NCI-H526 (cell line): ENCODE measurements around the gene CCDC40.
"Not testable (repeated sequence)": the region's sequence is repeated elsewhere in the genome, so short reads cannot be mapped to it uniquely, and the experiment has no call there.

ENCODE experiments used
- DNase-seq, 2 experiments: peaks; one replicate each; lab custom pipeline; 2025; lab: John Stamatoyannopoulos, UW

CCDC40 gene

GRCh38 chr17:80083136-80083661, 46.8 kb downstream of the CCDC40 start:
- DNase-seq, result no peak

DNA sequence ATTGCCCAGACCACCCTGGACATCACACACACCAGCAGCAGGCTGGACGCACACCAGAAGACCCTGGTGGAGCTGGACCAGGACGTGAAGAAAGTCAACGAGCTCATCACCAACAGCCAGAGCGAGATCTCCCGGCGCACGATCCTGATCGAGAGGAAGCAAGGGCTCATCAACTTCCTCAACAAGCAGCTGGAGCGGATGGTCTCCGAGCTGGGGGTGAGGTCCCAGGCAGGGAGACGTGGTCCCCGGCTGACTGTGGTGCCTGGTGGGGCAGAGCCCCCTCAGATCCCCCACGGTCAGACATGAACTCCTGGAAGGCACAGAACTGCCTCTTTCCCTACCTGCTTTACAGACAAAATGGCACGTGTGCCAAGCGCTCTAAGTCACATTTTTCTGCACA, 48.3 kb downstream of the CCDC40 start:
- no peak for DNase-seq

DNA sequence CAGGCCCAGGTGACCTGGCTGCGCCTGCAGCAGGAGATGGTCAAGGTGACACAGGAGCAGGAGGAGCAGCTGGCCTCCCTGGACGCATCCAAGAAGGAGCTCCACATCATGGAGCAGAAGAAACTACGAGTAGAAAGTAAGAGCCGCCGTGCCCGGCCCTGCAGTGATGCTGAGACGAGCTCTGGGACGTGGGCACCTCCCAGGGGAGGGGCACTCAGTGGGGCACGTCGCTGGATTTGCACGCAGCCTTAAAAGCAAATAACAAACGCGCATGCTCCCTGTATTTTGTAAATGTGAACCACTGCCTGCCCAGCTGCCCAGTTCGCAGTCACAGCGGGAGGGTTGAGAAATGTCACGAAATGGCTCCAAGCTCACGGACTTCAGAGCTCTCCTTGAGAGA, 49.6 kb downstream of the CCDC40 start:
- peak in 1 of 2 experiments; percentile 30 for DNase-seq

- no peak for DNase-seq
Observed at GRCh38 chr17:80086616-80087015, 50.2 kb downstream of the CCDC40 start.

DNA sequence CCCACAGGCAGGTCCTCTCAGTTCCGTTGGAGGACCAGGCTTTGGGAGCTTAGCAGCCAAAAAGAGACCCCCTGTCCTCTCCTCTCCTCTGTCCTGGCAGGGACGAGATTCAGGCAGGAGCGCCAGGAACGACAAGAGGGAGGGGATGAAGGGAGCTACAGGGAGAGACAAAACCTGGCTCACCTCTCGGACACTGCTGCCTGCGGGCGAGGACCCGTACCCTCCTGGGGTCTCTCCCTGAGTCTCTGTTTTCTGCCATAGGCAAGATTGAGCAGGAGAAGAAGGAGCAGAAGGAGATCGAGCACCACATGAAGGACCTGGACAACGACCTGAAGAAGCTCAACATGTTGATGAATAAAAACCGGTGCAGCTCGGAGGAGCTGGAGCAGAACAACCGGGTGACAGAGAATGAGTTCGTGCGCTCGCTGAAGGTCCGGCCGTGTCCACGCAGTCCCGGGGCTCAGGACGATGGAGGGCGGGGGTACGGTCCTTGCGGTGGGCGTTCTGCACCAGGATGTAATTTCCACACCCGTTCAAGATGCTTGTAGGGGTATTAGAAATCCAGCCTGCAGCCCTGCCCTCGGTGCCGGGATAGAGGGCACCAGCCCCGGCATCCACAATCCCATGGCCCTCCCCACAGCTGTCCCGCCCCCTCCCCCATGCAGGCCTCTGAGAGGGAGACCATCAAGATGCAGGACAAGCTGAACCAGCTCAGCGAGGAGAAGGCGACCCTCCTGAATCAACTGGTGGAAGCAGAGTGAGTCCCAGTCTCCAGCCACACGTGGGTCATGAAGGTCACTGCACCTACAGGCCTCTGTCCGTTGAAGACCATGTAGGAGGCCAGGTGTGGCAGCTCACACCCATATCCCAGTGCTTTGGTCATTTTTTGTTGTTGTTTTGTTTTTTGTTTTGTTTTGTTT, 51.2 kb downstream of the CCDC40 start:
- DNase-seq, result no peak

DNA sequence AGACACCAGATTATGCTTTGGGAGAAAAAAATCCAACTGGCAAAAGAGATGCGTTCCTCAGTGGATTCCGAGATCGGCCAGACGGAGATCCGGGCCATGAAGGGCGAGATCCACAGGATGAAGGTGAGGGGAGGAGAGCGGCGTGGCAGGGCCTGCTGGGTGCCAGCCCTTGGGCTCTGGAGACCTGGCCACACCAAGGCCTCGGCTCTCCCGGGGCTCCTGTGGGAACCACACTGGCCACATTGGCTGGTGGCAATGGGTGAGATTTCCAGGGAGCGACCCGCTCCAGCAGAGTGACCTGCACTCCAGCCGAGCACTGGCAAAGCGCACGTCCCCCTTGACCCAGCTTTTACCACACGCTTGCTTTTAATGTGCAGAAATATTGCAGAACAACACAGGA, 53.3 kb downstream of the CCDC40 start:
- DNase-seq, result no peak

DNA sequence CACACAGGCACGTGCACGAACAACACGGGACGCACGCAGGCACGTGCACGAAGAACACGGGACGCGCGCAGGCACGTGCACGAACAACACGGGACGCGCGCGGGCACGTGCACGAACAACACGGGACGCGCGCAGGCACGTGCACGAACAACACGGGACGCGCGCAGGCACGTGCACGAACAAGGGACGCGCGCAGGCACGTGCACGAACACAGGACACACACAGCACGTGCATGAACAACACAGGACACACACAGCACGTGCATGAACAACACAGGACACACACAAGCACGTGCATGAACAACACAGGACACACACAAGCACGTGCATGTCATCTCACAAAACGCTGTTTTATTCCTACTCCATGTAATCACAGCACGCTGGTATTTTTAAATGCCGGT, 53.7 kb downstream of the CCDC40 start:
- DNase-seq, result not testable (repeated sequence)

DNA sequence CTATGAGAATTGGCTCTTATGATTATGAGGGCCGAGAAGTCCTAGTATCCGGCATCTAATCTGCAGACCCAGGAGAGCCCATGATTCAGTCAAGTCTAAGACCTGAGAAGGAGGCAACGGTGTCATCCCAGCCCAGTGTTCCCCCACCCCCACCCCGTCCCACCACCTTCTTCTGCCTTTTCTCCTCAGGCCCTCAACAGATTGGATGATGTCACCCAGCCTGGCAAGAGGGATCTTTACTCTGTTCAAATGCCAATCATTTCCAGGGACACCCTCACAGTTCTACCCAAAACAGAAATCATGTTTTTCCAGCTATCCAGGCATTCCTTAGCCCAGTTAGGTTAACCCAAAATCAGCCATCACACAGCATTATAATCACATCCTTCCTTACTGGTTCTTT, 54.9 kb downstream of the CCDC40 start:
- DNase-seq, result no peak

DNA sequence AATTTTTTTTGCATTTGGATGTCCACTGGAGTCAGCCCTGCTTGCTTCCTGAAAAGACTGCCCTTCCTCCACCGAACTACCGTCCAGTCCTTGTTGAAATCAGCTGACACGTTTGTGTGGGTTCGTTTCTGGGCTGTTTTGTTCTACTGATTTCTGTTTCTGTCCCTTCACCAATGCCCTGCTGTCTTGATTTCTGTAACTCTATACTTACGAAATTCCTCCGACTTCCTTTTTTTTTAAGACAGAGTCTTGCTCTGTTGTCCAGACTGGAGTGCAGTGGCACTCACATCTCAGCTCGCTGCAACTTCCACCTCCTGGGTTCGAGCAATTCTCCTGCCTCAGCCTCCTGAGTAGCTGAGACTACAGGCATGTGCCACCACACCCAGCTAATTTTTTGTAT, 56.5 kb downstream of the CCDC40 start:
- no peak for DNase-seq

- no peak for DNase-seq
Observed at GRCh38 chr17:80095038-80095843, 58.8 kb downstream of the CCDC40 start.

DNA sequence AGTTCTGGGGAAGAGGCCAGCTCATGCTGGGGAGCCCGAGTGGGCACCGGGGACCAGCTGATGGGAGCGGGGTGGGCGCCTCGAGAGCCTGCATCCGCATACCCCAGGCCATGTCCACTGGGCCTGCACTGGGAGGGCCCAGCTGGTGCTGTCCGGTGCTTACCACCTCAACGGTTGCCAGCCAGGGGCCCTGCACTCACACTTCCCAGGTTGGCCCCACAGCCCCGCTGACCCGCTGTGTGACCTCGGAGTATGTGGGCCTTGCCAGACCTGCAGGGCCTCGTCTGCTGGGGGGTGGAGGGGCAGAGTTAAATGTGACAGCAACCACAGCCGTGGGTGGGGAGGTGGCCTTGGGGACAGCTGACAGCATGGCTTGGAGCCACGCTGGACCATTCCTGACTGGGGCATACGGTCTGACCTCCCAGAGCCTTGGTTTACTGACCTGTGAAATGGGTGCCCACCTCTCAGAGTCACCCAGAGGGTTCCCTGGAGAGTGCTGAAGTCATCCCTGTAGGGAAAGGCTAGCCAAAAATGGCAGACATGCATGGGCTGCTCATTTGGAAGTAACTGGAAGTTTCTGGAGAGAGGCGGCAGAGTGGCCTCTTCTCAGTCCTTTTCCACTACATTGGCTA, 59.5 kb downstream of the CCDC40 start:
- no peak for DNase-seq

DNA sequence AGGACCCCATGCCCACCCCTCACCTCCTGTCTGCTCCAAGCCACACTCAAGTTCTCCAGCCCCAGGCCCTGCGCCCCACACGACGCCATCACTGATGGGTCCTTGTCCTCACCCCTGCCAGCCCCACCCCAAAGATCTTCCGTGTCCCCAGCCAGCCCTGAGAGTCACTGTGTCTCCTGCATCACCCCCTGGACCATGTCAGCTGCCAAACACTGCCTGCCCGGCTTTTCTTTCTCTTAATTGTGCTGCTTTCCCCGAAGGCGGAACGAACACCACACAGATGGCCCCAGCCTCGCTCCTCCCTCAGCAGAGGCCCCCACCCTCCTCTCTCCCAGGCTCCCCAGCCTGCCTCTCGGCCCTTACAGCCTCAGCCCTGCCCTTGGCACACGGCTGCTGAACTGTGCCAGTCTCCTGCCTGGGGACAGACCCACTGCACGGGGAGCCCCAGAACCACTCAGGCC, 60.1 kb downstream of the CCDC40 start:
- no peak for DNase-seq

DNA sequence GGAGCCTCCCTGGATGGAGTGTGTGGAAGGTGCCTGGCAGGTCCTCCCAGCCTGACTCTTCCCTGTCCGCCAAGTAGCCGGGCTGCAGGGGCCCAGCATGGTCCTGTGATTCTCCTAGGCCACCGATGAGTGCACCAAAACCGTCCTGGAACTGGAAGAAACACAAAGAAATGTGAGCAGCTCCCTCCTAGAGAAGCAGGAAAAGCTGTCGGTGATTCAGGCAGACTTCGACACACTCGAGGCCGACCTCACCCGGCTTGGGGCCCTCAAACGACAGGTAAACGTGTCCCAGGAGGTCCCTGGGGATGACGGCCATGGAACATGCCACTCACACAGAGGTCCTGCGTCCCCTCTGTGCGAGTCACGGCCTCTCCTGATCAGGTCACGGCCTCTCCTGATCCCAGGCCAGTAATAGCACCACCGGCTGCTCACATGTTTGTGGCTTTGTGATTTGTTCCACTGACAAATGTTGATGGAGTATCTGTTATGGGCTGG, 60.7 kb downstream of the CCDC40 start:
- no peak for DNase-seq

DNA sequence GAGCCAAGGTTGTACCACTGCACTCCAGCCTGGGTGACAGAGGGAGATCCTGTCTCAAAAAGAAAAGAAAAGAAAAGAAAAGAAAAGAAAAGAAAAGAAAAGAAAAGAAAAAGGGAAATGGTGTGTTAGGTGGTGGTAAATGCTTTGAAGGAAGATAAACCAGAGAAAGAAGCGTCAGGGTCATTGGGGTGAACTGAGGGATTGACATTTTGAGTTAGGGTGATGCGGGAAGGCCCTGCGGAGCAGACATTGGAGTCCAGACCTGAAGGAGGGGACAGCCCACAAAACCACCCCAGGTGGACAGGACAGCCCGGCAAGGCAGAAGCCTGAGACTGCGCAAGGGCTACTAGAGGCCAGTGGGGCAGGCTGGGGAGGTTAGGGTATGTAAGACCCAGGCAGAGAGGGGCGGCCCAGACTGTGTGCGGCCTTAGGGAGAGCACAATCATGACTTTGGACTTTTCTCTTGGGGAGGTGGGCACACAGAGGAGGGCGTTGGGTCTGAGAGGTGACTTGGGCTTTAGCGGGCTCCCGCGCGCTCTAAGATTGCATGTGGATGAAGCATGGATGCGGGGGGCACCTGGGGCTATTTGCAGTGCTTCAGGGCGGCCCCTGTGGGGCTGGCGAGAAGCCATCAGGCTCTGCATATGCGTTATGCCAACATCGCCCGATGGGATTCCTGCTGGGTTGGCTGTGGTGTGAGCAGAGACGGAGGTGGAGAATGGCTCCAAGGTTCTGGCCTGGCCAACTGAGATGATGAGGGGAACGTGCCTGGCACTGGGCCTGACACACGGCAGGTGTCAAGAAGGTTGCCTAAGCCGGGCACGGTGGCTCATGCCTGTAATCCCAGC, 61.6 kb downstream of the CCDC40 start:
- no peak for DNase-seq

GRCh38 chr17:80099291-80100034, 63.0 kb downstream of the CCDC40 start:
- DNase-seq, result no peak

GRCh38 chr17:80100035-80100323, 63.5 kb downstream of the CCDC40 start:
- DNase-seq, result no peak

DNA sequence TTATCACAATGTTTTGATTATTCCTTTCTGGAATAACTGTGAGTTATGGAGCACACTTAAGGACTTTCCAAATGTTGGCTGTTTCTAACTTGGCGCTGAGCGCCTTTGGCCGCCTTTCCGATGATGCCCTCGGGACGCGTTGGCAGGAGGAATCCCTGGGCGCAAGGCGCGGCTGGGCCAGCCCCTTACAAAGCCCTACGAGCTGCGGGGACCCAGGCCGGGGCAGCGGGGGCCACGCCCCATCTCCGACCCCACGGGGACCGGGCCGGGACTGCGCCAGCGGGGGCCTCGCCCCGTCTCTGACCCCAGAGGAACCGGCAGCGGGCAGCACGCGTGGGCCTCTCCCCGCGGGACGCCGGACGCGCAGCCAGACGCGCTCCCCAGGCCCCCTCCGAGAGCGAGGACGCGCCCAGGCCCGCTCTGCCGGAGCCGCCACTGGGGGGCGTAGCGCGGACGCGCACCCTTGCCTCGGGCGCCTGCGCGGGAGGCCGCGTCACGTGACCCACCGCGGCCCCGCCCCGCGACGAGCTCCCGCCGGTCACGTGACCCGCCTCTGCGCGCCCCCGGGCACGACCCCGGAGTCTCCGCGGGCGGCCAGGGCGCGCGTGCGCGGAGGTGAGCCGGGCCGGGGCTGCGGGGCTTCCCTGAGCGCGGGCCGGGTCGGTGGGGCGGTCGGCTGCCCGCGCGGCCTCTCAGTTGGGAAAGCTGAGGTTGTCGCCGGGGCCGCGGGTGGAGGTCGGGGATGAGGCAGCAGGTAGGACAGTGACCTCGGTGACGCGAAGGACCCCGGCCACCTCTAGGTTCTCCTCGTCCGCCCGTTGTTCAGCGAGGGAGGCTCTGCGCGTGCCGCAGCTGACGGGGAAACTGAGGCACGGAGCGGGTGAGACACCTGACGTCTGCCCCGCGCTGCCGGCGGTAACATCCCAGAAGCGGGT, 64.8 kb downstream of the CCDC40 start, which contains the start of gene GAA:
TSS of gene GAA (plus strand) at position 571 of the 935 bp plus-strand sequence. CDS start 3,006 bp downstream, outside the sequence.
- DNase-seq, result peak; percentile 35 to 92

DNA sequence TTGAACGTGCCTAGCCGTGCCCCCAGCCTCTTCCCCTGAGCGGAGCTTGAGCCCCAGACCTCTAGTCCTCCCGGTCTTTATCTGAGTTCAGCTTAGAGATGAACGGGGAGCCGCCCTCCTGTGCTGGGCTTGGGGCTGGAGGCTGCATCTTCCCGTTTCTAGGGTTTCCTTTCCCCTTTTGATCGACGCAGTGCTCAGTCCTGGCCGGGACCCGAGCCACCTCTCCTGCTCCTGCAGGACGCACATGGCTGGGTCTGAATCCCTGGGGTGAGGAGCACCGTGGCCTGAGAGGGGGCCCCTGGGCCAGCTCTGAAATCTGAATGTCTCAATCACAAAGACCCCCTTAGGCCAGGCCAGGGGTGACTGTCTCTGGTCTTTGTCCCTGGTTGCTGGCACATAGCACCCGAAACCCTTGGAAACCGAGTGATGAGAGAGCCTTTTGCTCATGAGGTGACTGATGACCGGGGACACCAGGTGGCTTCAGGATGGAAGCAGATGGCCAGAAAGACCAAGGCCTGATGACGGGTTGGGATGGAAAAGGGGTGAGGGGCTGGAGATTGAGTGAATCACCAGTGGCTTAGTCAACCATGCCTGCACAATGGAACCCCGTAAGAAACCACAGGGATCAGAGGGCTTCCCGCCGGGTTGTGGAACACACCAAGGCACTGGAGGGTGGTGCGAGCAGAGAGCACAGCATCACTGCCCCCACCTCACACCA, 65.7 kb downstream of the CCDC40 start:
- DNase-seq, result peak in 1 of 2 experiments; percentile 60
